Activated CD4-positive, CD25-positive, alpha-beta regulatory T cell (primary cell): ENCODE data around the gene BRWD1.
"Not testable (repeated sequence)": the region's sequence is repeated elsewhere in the genome, so short reads cannot be mapped to it uniquely, and the experiment has no call there.

Experiments
- DNase-seq, 4 experiments: peaks; one replicate each; lab custom pipeline; 2025; lab: John Stamatoyannopoulos, UW

Gene BRWD1

DNA sequence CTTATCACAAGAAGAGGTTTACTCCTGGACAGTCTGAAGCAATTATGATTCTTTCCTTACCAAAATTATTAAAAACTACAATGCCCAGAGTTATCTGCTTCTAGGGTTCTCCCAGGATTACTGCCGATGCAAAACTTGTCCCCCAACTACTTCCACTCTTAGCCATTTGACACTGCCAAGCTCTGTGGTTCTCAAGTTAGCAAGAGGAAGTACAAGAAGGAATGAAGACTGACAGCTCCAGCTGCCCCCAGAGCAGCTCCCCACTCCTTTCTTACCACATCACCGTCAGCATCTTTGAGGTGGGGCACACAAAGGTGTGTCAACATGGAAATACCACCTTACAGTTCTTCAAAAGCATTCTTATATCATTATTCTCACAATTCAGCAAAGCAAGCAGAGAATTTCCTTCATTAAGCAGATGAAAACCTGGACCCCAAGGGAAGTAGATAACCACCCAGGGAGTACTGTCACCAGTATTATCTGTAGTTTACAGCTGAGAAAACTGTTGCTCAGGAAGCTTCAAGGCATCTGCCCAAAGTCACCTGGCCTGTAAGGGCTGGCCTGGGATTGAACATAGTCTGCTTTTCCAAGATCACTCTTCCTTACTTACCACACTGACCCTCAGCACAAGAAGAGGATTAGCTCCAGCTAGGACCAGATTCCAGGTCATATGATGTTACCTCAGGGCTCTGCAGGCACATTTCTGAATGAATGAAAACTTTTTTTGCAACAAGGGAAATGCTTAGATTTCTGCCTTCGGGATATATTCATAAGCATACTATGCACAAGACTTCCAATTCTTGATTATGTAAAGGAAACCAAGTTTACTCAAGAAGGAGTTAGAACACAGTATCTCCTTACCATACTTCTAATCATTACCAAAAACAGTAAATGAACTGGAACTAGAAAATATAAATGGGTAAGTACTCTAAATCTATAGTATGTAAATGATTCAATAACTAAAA is 139.4 kb downstream of the BRWD1 start:
- DNase-seq = no peak

DNA sequence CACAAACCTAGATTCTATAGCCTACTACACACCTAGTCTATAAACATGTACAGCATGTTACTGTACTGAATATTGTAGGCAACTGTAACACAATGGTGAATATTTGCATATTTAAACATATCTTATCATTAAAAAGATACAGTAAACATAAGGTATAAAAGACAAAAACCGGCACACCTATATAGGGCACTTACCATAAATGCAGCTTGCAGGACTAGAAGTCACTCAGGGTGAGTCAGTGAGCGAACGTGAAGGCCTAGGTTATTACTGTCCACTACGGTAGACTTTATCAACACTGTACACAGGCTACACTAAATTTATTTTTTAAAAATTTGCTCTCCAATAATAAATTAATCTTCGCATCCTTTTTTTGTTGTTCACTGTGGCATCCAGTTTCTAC is 143.5 kb downstream of the BRWD1 start:
- no peak for DNase-seq

DNA sequence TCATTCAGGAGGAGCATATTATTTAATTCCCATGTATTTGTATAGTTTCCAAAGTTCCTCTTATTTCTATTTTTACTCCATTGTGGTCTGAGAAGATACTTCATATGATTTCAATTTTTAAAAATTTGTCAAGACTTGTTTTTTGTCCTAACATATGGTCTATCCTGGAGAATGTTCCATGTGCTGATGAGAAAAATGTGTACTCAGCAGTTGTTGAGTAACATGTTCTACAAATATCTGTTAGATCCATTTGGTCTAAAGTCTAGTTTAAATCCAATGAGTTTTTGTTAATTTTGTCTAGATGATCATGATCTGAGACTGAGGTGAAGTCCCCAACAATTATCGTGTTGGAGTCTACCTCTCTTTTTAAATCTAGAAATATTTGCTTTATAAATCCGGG is 144.6 kb downstream of the BRWD1 start:
- DNase-seq = no peak

DNA sequence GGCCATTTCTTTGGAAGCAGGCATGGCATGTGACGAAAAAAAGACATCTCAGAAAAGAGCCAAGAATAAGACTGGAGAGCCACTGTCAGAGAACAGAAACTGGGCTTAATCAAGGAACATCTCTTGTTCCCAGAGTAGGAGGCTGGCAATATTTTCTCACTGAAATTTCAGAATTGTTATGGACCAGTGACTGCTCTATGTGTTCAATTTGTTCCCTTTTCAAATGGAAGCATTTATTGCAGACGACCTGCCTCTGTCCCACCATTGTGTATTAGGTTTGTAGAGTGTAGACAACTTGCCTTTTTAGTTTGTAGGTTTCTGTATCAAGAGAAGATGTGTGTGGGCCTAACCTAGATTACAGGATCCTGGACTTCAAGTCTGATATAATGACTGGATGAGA is 148.9 kb downstream of the BRWD1 start:
- DNase-seq = no peak

DNA sequence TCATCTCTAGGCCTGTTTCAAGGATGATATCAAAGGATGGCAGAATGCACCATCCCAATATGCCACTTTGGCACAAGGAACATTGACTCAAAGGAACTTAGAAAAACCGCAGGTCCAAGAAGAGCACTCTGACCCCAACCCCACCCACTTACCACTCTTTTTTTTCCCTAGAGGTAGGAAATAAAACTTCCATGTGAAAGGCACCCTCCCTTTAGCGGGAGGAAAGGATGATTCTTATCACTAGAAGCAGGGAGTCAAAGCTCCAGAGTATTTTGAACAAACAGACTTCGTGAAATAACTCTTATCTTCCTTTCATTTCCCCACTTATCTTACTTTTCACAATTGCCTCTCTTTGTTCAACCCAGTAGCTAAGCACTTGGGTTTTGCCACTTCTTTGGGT is 152.4 kb downstream of the BRWD1 start:
- DNase-seq = no peak

DNA sequence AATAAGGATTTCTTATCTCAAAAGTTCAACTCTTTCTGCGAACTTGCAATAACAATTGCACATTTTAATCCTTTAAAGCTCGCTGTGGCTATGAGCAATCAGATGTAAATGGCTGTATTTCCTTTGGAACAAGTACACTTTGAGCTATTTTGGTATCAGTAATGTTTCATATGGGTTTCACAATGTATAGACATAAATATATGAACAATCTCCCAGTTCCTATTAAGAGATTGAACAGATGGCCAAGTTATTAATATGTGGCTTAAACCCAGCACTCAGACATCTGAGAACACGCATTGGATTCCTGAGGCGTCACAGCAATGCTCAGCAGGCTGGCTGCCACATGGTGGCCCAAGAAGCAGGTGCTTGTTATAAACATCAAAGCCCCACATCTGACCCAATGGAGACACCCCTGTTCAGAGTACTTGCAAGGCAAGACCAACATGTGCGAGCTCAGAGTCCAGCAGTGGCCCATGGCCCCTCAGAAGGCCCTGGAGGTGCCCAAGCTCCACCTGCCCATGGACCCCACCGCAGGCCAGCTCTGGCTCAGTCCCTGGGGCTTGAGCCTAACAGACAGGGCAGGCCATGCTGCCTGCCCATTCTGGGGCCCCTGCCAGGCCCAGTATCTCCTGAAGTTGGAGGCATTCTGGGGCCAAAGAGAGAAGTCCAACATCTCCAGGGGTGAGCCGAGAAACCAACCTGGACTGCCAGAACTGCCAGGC is 153.9 kb downstream of the BRWD1 start:
- DNase-seq = no peak

DNA sequence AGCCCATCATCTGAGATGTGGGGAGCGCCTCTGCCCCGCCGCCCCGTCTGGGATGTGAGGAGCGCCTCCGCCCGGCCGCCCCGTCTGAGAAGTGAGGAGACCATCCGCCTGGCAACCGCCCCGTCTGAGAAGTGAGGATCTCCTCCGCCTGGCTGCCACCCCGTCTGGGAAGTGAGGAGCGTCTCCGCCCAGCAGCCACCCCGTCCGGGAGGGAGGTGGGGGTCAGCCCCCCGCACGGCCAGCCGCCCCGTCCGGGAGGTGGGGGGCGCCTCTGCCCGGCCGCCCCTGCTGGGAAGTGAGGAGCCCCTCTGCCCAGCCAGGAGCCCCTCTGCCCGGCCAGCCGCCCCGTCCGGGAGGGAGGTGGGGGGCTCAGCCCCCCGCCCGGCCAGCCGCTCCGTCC is 156.2 kb downstream of the BRWD1 start:
- DNase-seq = not testable (repeated sequence)

DNA sequence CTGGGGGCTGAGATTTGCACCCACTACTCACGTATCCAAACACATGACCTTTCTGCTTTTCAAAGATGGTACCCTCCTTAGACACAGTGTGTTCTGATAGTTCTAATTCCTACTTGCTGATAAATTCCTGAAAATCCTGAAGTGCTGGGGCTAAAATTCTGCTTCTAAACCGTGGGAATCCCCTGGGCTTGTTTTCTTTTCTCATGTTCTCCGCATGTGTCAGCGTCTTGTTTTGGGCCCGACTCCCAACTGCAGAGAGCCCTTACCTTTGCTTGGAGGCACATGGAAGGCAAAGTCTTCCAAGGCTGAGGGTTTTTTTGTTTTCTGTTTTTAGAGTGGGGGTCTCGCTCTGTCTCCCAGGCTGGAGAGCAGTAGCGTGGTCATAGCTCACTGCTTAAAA is 157.4 kb downstream of the BRWD1 start:
- no peak for DNase-seq

DNA sequence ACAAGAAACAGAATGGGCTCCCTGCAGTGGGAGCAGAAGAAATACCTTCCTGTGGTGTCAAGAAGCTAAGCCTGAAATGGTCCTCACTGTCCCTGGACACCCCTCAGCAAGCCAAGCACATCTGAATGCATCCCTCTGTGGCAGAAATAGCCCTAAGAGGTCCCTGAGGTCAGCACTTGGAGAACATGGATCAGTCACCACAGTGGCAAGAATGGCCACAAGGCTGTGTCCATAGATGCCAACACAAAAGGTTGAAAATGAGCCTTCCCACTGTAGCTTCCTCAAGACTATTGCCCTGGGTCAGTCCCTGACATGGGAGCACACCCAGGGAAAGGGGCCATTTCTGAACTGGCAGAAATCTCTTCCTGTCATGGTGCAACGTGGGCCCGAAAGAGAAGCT is 157.9 kb downstream of the BRWD1 start:
- no peak for DNase-seq

DNA sequence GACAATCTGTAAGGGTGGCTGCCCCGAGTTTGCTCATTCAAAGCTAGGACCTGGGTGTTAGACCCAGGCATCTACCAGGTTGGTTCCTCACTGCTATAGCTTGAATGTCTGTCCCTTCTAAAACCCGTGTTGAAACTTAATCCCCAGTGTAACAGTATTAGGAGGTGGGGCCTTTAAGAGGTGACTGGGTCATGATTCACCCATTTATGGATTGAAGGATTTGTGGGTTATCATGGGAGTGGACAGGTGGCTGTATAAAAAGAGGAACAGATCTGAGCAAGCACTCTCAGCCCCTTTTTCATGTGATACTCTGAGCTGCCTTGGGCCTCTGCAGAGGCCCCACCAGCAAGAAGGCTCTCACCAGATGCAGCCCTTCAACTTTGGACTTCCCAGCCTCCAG is 159.6 kb downstream of the BRWD1 start:
- no peak for DNase-seq

DNA sequence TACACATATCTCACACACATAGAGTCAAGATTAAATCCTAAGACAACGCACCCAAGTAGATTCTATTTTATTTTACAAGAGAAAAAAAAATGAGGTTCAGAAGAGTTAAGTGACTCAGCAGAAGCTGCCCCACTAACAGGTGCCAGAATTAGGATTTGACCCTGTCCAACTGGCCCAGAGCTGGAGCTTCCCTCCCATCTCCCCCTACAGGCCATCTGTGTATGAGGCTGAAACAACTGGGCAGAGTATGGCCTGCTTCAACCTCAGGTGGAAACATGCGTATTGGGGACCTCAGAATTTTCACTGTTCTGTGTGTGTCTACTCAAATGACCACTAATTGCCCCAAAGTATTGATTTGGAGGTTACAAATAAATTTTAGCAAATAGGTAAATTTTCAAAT is 160.1 kb downstream of the BRWD1 start:
- no peak for DNase-seq

DNA sequence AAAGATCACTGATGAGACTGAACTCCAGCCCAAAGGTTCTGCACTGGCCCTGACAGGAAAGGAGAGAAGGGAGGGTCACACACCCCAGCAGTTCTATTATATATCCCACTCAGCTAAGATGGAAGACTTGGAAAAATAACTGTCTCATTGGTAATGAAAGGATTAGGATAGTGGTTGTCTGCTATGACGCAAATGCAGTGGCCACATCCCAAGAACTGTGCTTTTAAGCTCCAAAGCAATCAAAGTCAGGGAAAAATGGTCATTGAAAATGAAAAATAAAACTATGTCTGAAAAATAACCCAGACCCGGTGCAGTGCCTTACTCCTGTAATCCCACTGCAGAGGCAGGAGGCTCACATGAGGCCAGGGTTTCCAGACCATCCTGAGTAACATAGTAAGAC is 161.2 kb downstream of the BRWD1 start:
- no peak for DNase-seq

DNA sequence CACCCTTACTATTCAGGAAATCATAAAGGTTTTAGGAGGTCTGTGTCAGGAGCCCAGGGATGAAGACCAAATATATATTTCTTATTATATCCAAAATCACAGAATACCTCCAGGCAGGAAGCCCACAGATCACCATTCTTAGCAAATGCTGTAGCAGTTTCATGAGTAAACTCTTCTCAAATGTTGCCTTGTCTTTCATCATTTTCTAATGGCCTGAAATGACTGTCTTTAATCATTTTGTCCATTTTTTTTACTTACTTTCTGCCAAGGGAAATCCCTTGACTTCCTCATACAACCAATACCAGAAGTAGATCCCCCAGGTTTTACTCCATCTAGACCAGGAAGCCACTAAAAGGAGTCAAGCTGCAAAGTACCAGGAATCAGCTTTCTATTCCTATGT is 162.6 kb downstream of the BRWD1 start:
- DNase-seq = no peak

DNA sequence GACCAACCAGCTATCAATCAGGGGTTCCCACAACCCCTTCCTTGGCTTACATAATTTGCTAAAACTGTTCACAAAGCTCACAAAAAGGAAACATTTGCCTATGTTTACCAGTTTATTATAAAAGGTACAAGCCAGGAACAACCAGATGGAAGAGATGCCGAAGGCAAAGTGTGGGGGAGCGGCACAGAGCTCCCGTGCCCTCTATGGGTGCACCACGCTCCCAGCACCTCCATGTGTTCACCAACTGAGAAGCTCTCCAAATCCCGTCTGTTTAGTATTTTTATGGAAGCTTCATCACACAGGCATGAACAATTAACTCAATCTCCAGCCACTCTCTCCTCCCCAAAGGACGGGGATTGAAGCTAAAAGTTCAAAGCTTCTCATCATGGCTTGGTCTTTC is 163.1 kb downstream of the BRWD1 start:
- DNase-seq = no peak

DNA sequence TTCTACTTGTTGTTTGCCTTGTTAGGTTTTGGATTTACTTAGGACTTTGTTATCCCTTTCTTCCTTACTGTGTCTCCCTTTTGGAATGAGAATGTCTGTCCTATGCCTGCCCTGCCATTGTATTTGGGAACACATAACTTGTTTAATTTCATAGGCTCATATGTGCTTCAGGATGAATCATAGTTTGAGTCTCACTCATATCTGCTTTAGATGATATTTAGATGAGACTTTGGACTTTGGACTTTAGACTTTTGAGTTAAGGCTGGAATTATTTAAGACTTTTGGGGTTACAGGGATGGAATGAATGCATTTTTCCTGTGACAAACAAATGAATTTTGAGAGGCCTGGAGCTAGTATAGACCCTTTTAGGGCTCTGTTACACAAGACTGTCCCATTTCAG is 163.6 kb downstream of the BRWD1 start:
- DNase-seq = no peak

DNA sequence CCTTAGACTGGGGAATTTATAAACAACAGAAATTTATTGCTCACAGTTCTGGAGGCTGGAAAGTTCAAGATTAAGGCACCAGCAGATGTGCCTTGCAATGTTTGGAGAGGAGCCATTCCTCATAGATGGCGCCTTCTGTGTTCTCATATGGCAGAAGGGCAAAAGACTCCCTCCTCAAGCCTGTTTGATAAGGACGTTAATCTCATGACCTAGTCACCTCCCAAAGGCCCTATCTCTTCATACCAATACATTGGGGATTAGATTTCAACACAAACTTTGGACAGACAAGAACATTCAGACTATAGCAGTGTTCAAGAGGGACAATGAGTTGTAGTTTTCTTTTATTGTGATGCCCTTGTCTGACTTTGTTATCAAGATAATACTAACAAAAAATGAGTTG is 164.5 kb downstream of the BRWD1 start:
- no peak for DNase-seq

DNA sequence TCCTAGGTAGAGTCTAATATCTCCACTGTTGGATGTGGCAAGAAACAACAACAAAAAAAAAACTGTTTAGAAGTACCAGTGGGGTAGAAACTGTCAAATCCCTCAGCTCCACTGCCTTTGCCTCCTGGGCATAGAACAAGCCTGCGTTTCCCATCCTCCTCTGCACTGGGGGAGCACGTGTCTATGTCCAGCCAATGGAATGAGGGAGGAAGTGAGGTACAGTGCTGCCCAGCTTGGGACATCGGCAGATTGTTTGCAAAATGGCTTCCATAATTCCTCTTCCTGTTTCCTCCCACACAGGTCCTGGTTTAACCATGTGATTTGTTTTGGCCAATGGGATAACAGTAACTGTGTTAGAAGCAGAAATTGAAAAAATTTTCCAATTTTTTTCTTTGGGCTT is 169.2 kb downstream of the BRWD1 start:
- DNase-seq = no peak

DNA sequence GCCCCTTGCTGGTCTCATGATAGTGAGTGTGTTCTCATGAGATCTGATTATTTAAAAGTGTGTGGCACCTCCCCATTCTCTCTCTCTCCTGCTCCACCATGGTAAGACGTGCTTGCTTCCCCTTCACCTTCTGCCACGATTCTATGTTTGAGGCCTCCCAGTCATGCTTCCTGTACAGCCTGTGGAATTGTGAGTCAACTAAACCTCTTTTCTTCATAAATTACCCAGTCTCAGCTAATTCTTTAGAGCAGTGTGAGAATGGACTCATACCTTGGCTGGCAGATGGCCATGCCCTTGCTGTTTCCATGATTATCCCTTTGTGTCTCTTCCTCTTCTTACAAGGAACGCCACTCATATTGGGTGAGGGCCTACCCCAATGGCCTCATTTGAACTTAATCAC is 170.5 kb downstream of the BRWD1 start:
- no peak for DNase-seq

DNA sequence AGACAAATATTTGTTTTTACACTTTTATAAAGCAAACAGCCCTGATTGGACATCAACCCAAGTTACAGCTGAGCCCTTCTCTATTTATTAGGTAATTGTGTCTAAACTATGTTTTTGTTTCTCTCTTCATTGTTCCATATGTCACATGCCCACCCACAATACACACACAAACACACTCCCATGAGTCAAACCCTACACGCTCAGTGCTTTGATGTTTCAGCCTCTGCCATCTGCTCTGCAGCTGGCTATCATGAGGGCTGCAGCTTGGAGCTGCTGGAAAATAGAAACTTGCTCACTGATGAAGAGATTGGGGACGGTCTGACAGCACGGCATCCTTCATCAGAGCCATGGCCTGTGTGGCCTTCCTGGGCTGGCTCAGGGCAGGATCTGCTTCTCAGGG is 171.9 kb downstream of the BRWD1 start:
- DNase-seq = no peak

DNA sequence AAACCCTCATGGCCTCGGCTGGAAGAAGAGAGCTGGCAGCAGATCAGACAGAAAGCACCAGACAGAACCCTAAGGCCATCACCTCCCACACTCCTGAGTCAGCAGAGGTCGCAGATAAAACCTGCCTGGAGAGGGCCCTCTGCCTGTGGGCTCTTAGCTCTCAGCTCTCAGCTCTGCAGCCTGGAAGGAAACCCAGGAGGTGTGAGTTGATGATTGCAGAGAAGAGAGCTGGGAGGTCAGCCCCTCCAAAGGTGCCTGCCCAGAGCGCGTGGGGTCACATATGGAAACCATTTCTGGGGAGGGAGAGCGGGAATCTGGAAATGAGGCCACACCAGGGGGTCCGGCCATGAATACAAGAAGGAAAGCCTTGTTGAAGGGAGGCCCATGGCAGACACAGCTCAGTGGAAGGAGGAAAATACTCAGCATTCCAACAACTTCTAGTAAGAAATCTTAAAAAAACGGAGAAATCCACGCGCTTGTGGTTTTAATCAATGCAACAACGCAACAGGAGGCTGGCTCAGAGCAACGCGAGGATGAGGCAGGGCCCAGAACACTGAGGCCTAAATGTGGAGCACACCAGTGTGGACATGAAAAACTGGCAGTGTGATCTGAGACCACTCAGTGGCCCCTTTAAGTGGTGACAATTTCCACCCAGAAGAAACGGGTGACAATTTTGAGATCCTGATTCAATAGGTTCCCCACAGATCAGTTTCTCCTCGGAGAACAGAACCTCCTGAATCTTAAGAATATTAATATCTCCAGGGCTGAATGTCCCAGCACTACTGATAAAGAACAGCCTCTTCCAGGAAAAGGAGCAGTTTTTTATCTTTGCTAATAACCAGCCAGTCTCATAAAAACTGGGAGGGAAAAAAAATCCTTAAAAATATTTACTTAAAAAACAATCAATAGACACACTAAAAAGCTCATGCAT is 175.9 kb downstream of the BRWD1 start:
- no peak for DNase-seq

DNA sequence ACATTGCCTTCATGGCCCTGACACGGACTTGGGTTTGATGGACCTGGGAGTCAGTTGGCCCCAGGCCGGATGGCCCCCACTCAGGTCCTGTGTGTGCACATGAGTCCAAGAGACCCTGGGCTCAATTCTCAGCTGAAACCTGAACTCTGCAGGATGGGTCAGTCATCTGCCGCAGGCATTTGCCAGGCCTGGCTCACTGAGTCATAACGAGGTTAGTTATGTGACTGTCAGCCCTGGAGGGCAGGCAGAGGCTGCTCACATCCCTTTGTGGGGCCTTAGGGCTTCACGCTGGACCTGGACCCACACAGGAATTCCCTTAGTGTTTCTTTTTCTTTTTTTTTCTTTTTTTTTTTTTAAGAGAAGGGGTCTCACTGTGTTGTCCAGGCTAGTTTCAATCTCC is 176.7 kb downstream of the BRWD1 start:
- DNase-seq = no peak

DNA sequence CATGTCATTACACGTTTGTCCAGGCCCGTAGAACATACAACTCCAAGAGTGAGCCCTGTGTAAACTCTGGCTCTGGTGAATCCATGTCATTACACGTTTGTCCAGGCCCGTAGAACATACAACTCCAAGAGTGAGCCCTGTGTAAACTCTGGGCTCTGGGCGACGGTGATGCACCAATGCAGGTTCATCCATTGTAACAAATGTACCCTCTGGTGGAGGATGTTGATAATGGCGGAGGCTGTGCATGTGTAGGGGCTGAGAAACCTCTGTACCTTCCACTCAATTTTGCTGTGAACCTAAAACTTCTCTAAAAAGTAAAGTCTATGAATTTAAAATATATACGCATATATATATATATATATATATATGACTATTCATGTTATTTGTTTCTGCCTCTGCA is 177.3 kb downstream of the BRWD1 start:
- DNase-seq = not testable (repeated sequence)
